ENCODE data around the gene TM4SF18. TPM values are rescaled to one million over a fixed set of nuclear protein-coding genes. Genes with fewer than 3 reads are reported as not detected.

Gene TM4SF18
- total and polyA plus RNA-seq, 4 experiments from 2014 or later, result not detected

- Histone ChIP-seq H3K36me3 (ENCODE audit: insufficient read depth, low read length) (no peaks in the 10 kb centered on the region), H3K9me3 (ENCODE audit: control insufficient read depth in 1 of 2, low read length in 2 of 2) (no peaks in the 10 kb centered on the region), H3K4me1 (ENCODE audit: insufficient read depth, low read length) (peaks cover 2% of the 10 kb centered on the region), H3K27me3 (ENCODE audit: insufficient read depth, low read length) (no peaks in the 10 kb centered on the region), H3K27ac (ENCODE audit: low read depth, low read length) (no peak overlapping the region), H3K4me3 (ENCODE audit: low read length in 2 of 2) (no peak overlapping the region)
- Mint-ChIP-seq H3K36me3 (no peaks in the 10 kb centered on the region), H3K4me1 (peaks cover under 1 to 4% (median 2%) of the 10 kb centered on the region in 4 donors), H3K27me3 (no peaks in the 10 kb centered on the region), H3K9me3 (no peaks in the 10 kb centered on the region), H3K27ac (peak overlapping the region in 1 of 7 donors; percentile 33), H3K4me3 (no peak overlapping the region)
- DNase-seq, result no peak
- ChIA-PET CTCF (ENCODE audit: partially characterized antibody) (interaction anchor here (1.1 to 6.3 kb wide), 7 partner anchors 9 to 536 kb away, joined by 3 to 154 read pairs (median 3); no protein-coding TSS in a partner anchor), POLR2A (ENCODE audit: partially characterized antibody) (no interaction called here)
- intact Hi-C loops (cut with micrococcal nuclease), result no loop called here
Measured at GRCh38 chr3:149271669-149272068, 61.8 kb downstream of the TM4SF18 start.

- no peaks in the 10 kb centered on the region for H3K4me1 ChIP-seq (ENCODE audit: insufficient read depth, low read length)
- DNase-seq, result no peak
- H3K27ac Mint-ChIP-seq, result peak overlapping the region in 1 of 7 donors; percentile 12
- no peaks in the 10 kb centered on the region for H3K27me3 ChIP-seq (ENCODE audit: insufficient read depth, low read length)
- H3K9me3 Mint-ChIP-seq, result no peaks in the 10 kb centered on the region
- intact Hi-C loops (cut with micrococcal nuclease), result no loop called here
- H3K9me3 ChIP-seq (ENCODE audit: control insufficient read depth in 1 of 2, low read length in 2 of 2), result no peaks in the 10 kb centered on the region
- H3K4me1 Mint-ChIP-seq, result peaks cover 0 to 2% (median 0%) of the 10 kb centered on the region in 4 donors
- H3K36me3 ChIP-seq (ENCODE audit: insufficient read depth, low read length), result no peaks in the 10 kb centered on the region
- CTCF ChIA-PET (ENCODE audit: partially characterized antibody), result interaction anchor here (0.5 to 6.3 kb wide), 2 partner anchors 150 to 317 kb away, joined by 3 to 154 read pairs; no protein-coding TSS in a partner anchor
- H3K4me3 ChIP-seq (ENCODE audit: low read length in 2 of 2), result no peak overlapping the region
- H3K27ac ChIP-seq (ENCODE audit: low read depth, low read length), result no peak overlapping the region
- peaks cover 0 to 3% of the 10 kb centered on the region in 2 donors for H3K27me3 Mint-ChIP-seq
- H3K36me3 Mint-ChIP-seq, result no peaks in the 10 kb centered on the region
- POLR2A ChIA-PET (ENCODE audit: partially characterized antibody), result no interaction called here
- H3K4me3 Mint-ChIP-seq, result no peak overlapping the region
Measured at GRCh38 chr3:149270180-149270579, 63.3 kb downstream of the TM4SF18 start.

GRCh38 chr3:149269687-149270086 is 63.7 kb downstream of the TM4SF18 start:
- Mint-ChIP-seq H3K9me3 (no peaks in the 10 kb centered on the region), H3K36me3 (no peaks in the 10 kb centered on the region), H3K27me3 (peaks cover 0 to 3% of the 10 kb centered on the region in 2 donors), H3K27ac (no peak overlapping the region), H3K4me3 (no peak overlapping the region), H3K4me1 (peaks cover 0 to 2% (median 0%) of the 10 kb centered on the region in 4 donors)
- no peak for DNase-seq
- no peak overlapping the region for H3K4me3 ChIP-seq (ENCODE audit: low read length in 2 of 2)
- CTCF ChIA-PET (ENCODE audit: partially characterized antibody), result interaction anchor here (2.6 kb wide), 1 partner anchor 150 kb away, joined by 17 read pairs; no protein-coding TSS in a partner anchor
- no peaks in the 10 kb centered on the region for H3K4me1 ChIP-seq (ENCODE audit: insufficient read depth, low read length)
- H3K9me3 ChIP-seq (ENCODE audit: control insufficient read depth in 1 of 2, low read length in 2 of 2), result no peaks in the 10 kb centered on the region
- no peaks in the 10 kb centered on the region for H3K27me3 ChIP-seq (ENCODE audit: insufficient read depth, low read length)
- no peaks in the 10 kb centered on the region for H3K36me3 ChIP-seq (ENCODE audit: insufficient read depth, low read length)
- intact Hi-C loops (cut with micrococcal nuclease), result no loop called here
- POLR2A ChIA-PET (ENCODE audit: partially characterized antibody), result no interaction called here
- no peak overlapping the region for H3K27ac ChIP-seq (ENCODE audit: low read depth, low read length)

Other genes starting within 250 kb of the TM4SF18 start
- gene HLTF, start 247.1 kb downstream of the TM4SF18 start, total RNA-seq, result 10 to 100 TPM; 20.0 to 22.8 TPM
- 10 to 100 TPM; 15.0 to 17.1 TPM for gene HLTF, start 247.1 kb downstream of the TM4SF18 start, polyA plus RNA-seq
- 10 to 100 TPM; 32.5 to 33.0 TPM for gene HPS3, start 204.0 kb downstream of the TM4SF18 start, total RNA-seq
- 10 to 100 TPM; 29.5 to 45.1 TPM for gene HPS3, start 204.0 kb downstream of the TM4SF18 start, polyA plus RNA-seq
- gene CP, start 111.8 kb downstream of the TM4SF18 start, total RNA-seq, result not detected
- gene CP, start 111.8 kb downstream of the TM4SF18 start, polyA plus RNA-seq, result under 1 TPM in 1 of 2 donors, not detected in 1; 0.34 TPM
- not detected for gene TM4SF1, start 44.0 kb upstream of the TM4SF18 start, total RNA-seq
- gene TM4SF1, start 44.0 kb upstream of the TM4SF18 start, polyA plus RNA-seq, result not detected
- gene TM4SF4, start 141.1 kb upstream of the TM4SF18 start, total RNA-seq, result not detected
- not detected for gene TM4SF4, start 141.1 kb upstream of the TM4SF18 start, polyA plus RNA-seq

Measured in CD4-positive, alpha-beta memory T cell (primary cell).